Skeletal muscle cell (primary cell): Measurements from ENCODE around the gene TSPAN12.
A peak's percentile ranks its signal among the peaks of the same experiment; 100 is the strongest.
"Not testable (repeated sequence)": the region's sequence is repeated elsewhere in the genome, so short reads cannot be mapped to it uniquely, and the experiment has no call there.

Source experiments
- DNase-seq: peaks from one replicate; pipeline ENCODE4 v3.0.0-alpha.2; 2010; ENCODE audit warnings: low read depth
- H3K4me3 ChIP-seq: 2 replicates; pipeline ENCODE4 v1.5.1; 2011; ENCODE audit warnings: low read depth, mild to moderate bottlenecking, control low read depth, low read length, moderate library complexity

TSPAN12 gene

GRCh38 chr7:120857588-120858573 lies at the start of gene TSPAN12:
Gene TSPAN12, minus strand, starts transcription at chr7:120858144. Its CDS starts 1,381 bp downstream, at chr7:120856763.
- no peak for DNase-seq
- peak within 1 kb of the TSS; percentile 75 for H3K4me3 ChIP-seq

- no peak overlapping the region for H3K4me3 ChIP-seq
- no peak for DNase-seq
Observed at GRCh38 chr7:120898715-120899499, 41.0 kb upstream of the TSPAN12 start.

GRCh38 chr7:120895253-120895652 lies 37.3 kb upstream of the TSPAN12 start:
- not testable (repeated sequence) for H3K4me3 ChIP-seq, DNase-seq

- H3K4me3 ChIP-seq, DNase-seq: not testable (repeated sequence)
Observed at GRCh38 chr7:120885602-120886001, 27.7 kb upstream of the TSPAN12 start.

- no peak overlapping the region for H3K4me3 ChIP-seq
- no peak for DNase-seq
Observed at GRCh38 chr7:120877701-120878100, 19.8 kb upstream of the TSPAN12 start.

- H3K4me3 ChIP-seq: no peak overlapping the region
- no peak for DNase-seq
Observed at GRCh38 chr7:120876922-120877321, 19.0 kb upstream of the TSPAN12 start.

GRCh38 chr7:120874722-120875121 lies 16.8 kb upstream of the TSPAN12 start:
- DNase-seq: no peak
- H3K4me3 ChIP-seq: no peak overlapping the region

- no peak overlapping the region for H3K4me3 ChIP-seq
- DNase-seq: no peak
Observed at GRCh38 chr7:120874016-120874415, 16.1 kb upstream of the TSPAN12 start.

GRCh38 chr7:120873401-120873800 lies 15.5 kb upstream of the TSPAN12 start:
- no peak for DNase-seq
- no peak overlapping the region for H3K4me3 ChIP-seq

GRCh38 chr7:120869700-120870099 lies 11.8 kb upstream of the TSPAN12 start:
- no peak for DNase-seq
- H3K4me3 ChIP-seq: no peak overlapping the region

- no peak overlapping the region for H3K4me3 ChIP-seq
- no peak for DNase-seq
Observed at GRCh38 chr7:120867932-120868331, 10.0 kb upstream of the TSPAN12 start.

GRCh38 chr7:120865191-120865981 lies 7.4 kb upstream of the TSPAN12 start:
- H3K4me3 ChIP-seq: no peak overlapping the region
- DNase-seq: no peak

GRCh38 chr7:120864141-120864900 lies 6.4 kb upstream of the TSPAN12 start:
- DNase-seq: no peak
- no peak overlapping the region for H3K4me3 ChIP-seq

- no peak for DNase-seq
- no peak overlapping the region for H3K4me3 ChIP-seq
Observed at GRCh38 chr7:120862987-120863590, 5.1 kb upstream of the TSPAN12 start.

- no peak overlapping the region for H3K4me3 ChIP-seq
- no peak for DNase-seq
Observed at GRCh38 chr7:120860156-120860555, 2.2 kb upstream of the TSPAN12 start.

- no peak overlapping the region for H3K4me3 ChIP-seq
- DNase-seq: no peak
Observed at GRCh38 chr7:120859459-120859858, 1.5 kb upstream of the TSPAN12 start.

GRCh38 chr7:120856621-120857352 lies 1.2 kb downstream of the TSPAN12 start:
- DNase-seq: no peak
- H3K4me3 ChIP-seq: peak overlapping the region; percentile 75

- peak overlapping the region; percentile 75 for H3K4me3 ChIP-seq
- no peak for DNase-seq
Observed at GRCh38 chr7:120856198-120856597, 1.7 kb downstream of the TSPAN12 start.
